Measurements from ENCODE around the gene DDHD1. TPM values are rescaled to one million over a fixed set of nuclear protein-coding genes. Genes with fewer than 3 reads are reported as not detected.

DDHD1 gene
- polyA plus RNA-seq, 1 of the 3 experiments (the other 2 are of a cell fraction), result 1.9 TPM

- TF ChIP-seq RAD21 (IDR thresholded peaks at IDR 0.05; ENCODE audit: low read length), result no peak
- no peak for TF ChIP-seq GABPA (IDR thresholded peaks at IDR 0.05; ENCODE audit: low read depth)
- no peak for TF ChIP-seq USF2 (IDR thresholded peaks at IDR 0.05; ENCODE audit: borderline replicate concordance, low read depth, low read length)
- TF ChIP-seq GATA2 (CRISPR knock-in tag; IDR thresholded peaks at IDR 0.05), result no peak
- no peak for TF ChIP-seq CTCF (IDR thresholded peaks at IDR 0.05)
- no peak for TF ChIP-seq NRF1 (IDR thresholded peaks at IDR 0.05; ENCODE audit: low read depth, low read length)
- no peak for TF ChIP-seq YY1 (IDR thresholded peaks at IDR 0.05; ENCODE audit: low read depth)
Observed at GRCh38 chr14:53108292-53109104, 44.6 kb downstream of the DDHD1 start (continued).

- DNase-seq, result no peak
- 88% methylated on average over 1 of the region's 1 CpG for WGBS (ENCODE audit: low lambda C conversion rate)
- H3K79me2 ChIP-seq (ENCODE audit: insufficient read depth), result no peaks in the 10 kb centered on the region
- H3K9me2 ChIP-seq, result no peaks in the 10 kb centered on the region
- H4K20me1 ChIP-seq (ENCODE audit: insufficient read depth), result no peaks in the 10 kb centered on the region
- H3K4me2 ChIP-seq, result no peak overlapping the region
- TF ChIP-seq IRF3 (IDR thresholded peaks at IDR 0.05; ENCODE audit: low read depth, low read length) (no peak), MXI1 (IDR thresholded peaks at IDR 0.05; ENCODE audit: low read depth, low read length) (no peak), TEAD4 (IDR thresholded peaks at IDR 0.05; ENCODE audit: borderline replicate concordance, insufficient read depth) (no peak), JUND (IDR thresholded peaks at IDR 0.05) (no peak), FOXJ3 (CRISPR knock-in tag; IDR thresholded peaks at IDR 0.05) (no peak), FOXM1 (IDR thresholded peaks at IDR 0.05; ENCODE audit: low read depth) (no peak), SMC3 (IDR thresholded peaks at IDR 0.05; ENCODE audit: low read depth, low read length) (no peak), GABPA (IDR thresholded peaks at IDR 0.05; ENCODE audit: low read depth) (no peak), ELF1 (IDR thresholded peaks at IDR 0.05) (no peak), NFIC (IDR thresholded peaks at IDR 0.05; ENCODE audit: borderline replicate concordance) (no peak), RCOR1 (IDR thresholded peaks at IDR 0.05; ENCODE audit: low read length) (no peak), REST (IDR thresholded peaks at IDR 0.05; ENCODE audit: low read depth, low read length) (no peak), PBX3 (IDR thresholded peaks at IDR 0.05) (no peak), YY1 (IDR thresholded peaks at IDR 0.05; ENCODE audit: low read depth) (no peak), RAD21 (IDR thresholded peaks at IDR 0.05; ENCODE audit: low read length) (no peak), SIN3A (IDR thresholded peaks at IDR 0.05; ENCODE audit: borderline replicate concordance, low read depth, low read length) (no peak), MEF2A (IDR thresholded peaks at IDR 0.05; ENCODE audit: borderline replicate concordance, low read depth) (no peak)
- H2AFZ ChIP-seq (ENCODE audit: low read depth), result no peak overlapping the region
- no peak overlapping the region for H3K4me3 ChIP-seq (ENCODE audit: low read depth in 2 of 2, low read length in 1 of 2)
- no peaks in the 10 kb centered on the region for H3K4me1 ChIP-seq (ENCODE audit: control insufficient read depth in 1 of 2, insufficient read depth in 2 of 2, low read depth in 1 of 2, low read length in 1 of 2)
- no peaks in the 10 kb centered on the region for H3K27me3 ChIP-seq (ENCODE audit: insufficient read depth)
- H3K36me3 ChIP-seq (replicated peaks in 1 of 2; ENCODE audit: control insufficient read depth in 1 of 2, insufficient read depth in 2 of 2, low read length in 1 of 2), result peaks cover 0 to 7% of the 10 kb centered on the region in 2 experiments
- CTCF ChIA-PET, result no interaction called here
- H3F3A ChIP-seq (replicated peaks; ENCODE audit: insufficient read depth), result peaks cover 7% of the 10 kb centered on the region
- no peak overlapping the region for H3K27ac ChIP-seq (ENCODE audit: low read depth in 2 of 2, low read length in 1 of 2)
- no peaks in the 10 kb centered on the region for H3K9me3 ChIP-seq
- POLR2A ChIA-PET, result no interaction called here
- no peak overlapping the region for H3K9ac ChIP-seq
Observed at GRCh38 chr14:53106768-53107167, 46.4 kb downstream of the DDHD1 start.

All from SK-N-SH (cell line).